ENCODE results near the gene POLR2B. TPM values are rescaled to one million over a fixed set of nuclear protein-coding genes. Genes with fewer than 3 reads are reported as not detected.
A peak's percentile ranks its signal among the peaks of the same experiment; 100 is the strongest.
"Not testable (repeated sequence)": the region's sequence is repeated elsewhere in the genome, so short reads cannot be mapped to it uniquely, and the experiment has no call there.

Gene POLR2B
- total RNA-seq, 1 experiment from 2014 or later, result 114 TPM

DNA sequence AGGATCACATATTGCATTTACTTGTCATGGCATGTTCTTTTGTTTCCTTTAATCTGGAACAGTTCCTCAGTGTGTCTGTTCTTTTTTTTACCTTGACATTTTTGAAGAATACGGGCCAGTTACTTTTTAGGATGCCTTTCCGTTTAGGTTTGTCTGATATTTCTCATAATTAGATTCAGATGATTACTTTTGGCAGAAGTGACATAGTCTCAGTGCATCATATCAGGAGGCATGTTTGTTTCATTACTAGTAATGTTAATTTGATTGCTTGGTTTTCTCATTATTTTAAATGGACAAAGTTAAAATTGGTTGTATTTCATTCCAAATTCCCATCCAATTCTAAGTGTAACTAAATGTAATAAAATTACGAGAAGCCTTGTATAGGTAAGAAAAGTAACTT is 8.3 kb downstream of the POLR2B start:
- DNase-seq (ENCODE audit: low read depth), result no peak

DNA sequence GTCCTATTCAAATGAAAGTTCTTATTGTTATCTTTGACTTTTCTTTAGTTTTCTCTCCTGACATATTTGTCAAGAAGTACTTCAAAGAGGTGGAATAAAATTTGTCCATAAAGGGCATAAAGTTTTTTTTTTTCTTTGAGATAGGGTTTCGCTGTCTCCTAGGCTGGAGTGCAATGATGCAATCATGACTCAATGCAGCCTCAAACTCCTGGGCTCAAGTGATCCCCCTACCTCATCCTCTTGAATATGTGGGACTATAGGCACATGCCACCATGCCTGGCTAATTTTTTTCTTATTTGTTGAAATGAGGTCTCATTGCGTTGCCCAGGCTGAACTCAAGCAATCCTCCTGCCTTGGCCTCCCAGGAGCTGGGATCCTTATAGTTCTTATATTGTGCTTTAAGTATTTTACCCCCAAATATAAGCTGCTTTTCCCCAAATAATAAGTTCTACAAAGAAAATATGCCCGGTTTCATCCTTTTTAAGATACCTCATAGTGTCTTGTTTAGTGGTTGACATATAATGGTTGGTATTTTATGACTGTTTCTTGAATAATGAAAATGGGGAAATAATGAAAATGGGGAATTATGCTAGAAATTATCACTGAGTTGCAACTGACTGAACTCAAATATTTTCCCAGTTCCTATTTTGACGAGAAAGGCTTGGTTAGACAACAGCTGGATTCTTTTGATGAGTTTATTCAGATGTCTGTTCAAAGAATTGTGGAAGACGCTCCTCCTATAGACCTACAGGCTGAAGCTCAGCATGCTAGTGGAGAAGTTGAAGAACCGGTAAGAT is 11.6 kb downstream of the POLR2B start:
- no peak for DNase-seq (ENCODE audit: low read depth)

- no peak for DNase-seq (ENCODE audit: low read depth)
Observed at GRCh38 chr4:56995525-56995924, 16.8 kb downstream of the POLR2B start.

- no peak for DNase-seq (ENCODE audit: low read depth)
Observed at GRCh38 chr4:56999751-57000150, 21.1 kb downstream of the POLR2B start.

DNA sequence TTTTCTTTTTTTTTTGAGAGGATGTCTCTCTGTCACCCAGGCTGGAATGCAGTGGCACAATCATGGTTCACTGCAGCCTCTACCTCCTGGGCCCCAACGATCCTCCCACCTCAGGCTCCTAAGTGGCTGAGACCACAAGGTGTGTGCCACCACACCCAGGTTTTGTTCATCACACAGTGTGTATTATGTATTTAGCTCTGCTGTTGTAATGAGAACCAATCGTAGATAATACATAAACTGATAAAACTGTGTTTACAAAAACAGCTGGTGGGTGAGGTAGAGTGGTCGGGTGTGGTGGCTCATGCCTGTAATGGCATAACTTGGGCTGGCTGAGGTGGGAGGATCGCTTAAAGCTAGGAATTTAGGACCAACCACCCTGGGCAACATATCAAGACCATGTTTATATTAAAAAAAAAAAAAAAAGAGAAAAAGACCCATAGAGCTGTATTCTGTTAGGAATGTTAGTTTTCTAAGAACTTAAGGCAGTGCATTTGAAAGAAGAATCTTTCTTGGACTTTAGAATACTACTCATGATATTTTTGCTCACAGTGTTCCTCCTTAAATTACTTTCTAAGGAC is 34.9 kb downstream of the POLR2B start:
- no peak for DNase-seq (ENCODE audit: low read depth)

DNA sequence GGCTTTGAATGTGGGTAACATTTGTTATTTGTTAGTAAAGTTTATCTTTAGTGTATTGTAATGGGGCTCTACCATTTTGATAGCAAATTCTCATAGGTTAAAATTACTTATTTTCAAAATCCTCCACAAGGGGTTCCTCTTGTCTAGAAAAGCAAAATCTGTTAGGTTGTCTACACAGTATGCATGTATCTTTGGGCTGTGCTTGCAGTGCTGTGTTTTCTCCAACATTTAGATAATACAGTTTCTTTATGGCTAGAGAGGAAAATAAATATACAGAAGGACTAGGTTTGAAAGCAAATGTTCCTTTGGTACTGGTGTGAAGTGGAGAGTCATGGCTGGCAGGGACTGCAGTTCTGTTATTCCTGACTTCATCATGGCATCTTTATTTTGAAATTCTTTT is 40.3 kb downstream of the POLR2B start:
- DNase-seq (ENCODE audit: low read depth), result peak; percentile 11

DNA sequence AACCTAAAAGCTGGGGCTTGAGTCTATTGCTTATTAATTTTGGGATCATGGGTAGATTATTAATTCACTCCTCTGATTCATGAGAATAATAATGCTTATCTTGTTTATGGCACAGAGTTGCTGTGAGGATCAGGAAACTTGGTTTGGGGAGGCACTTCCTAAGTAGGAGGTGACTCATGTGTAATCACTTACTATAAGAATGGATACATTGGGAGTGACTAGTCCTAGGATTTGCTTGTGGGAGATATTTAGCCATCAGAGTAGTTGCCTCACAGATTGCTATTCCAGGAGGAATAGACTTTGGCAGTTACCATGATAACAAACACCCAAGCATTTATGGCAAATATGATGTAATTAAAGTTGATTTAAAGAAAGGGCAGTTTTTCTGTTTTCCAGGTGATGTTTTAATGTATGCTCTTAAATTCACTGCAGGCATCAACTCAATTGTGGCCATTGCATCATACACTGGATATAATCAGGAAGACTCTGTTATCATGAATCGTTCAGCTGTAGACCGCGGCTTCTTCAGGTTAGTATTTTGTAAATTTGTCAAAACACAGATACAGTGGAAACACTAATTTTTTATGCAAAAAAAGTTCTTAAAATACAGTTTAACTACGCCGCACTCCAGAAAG is 41.9 kb downstream of the POLR2B start:
- peak; percentile 67 for DNase-seq (ENCODE audit: low read depth)

DNA sequence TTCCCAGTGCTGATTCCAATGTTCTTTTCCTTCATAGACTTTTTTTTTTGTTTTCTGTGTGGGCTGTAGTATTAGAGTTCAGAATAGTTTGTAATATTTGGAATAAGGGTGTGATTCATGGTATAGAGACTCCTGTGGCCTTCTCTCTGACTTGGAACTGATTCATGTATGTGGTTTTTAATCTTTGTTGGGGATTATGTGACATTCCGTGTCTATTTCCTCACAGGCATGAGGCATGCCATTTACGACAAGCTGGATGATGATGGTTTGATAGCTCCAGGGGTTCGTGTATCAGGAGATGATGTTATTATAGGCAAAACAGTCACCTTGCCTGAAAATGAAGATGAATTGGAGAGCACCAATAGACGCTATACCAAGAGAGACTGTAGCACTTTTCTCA is 44.4 kb downstream of the POLR2B start:
- DNase-seq (ENCODE audit: low read depth), result peak; percentile 92

DNA sequence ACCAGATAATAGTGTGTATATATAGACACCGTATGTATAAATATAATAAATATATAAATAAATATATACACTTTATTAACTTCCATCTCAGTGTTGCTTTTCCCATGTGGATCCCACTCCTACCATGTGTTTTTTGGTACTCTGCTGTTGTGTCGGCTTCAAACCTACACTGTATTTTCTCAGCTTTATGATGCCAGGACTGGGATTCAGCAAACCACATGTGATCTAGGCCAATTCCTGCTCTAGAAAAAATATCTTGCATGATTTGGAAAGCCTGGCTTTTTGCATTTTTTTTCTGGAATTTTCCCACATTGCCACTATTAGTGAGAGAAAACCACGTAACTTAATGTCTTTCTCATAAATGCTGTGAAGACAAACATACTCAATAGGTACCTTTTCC is 55.8 kb downstream of the POLR2B start:
- DNase-seq (ENCODE audit: low read depth), result no peak

- DNase-seq (ENCODE audit: low read depth), result no peak
Observed at GRCh38 chr4:57037982-57038604, 59.4 kb downstream of the POLR2B start.

- DNase-seq (ENCODE audit: low read depth), result peak; percentile 53
Observed at GRCh38 chr4:57039345-57039744, 60.6 kb downstream of the POLR2B start.

GRCh38 chr4:57040510-57040909 is 61.8 kb downstream of the POLR2B start:
- no peak for DNase-seq (ENCODE audit: low read depth)

DNA sequence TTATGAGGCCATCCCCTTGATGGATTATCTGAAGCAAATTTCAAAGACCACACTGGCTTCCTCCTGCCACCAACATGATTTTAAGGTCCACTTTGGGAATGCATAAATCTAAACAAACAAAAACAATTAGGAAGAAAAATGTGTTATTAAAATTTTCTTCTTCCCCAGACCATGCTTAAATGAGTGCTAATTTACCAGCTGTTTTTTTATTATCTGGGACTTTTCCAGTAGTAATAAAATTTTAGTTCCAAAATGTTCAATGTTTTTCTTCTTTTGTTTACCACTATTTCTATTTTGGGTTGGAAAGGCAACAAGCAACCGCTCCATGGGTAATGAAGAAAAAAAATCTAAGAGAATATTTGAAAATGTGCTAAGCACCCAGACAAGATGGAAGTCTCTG is 62.3 kb downstream of the POLR2B start:
- DNase-seq (ENCODE audit: low read depth), result no peak

DNA sequence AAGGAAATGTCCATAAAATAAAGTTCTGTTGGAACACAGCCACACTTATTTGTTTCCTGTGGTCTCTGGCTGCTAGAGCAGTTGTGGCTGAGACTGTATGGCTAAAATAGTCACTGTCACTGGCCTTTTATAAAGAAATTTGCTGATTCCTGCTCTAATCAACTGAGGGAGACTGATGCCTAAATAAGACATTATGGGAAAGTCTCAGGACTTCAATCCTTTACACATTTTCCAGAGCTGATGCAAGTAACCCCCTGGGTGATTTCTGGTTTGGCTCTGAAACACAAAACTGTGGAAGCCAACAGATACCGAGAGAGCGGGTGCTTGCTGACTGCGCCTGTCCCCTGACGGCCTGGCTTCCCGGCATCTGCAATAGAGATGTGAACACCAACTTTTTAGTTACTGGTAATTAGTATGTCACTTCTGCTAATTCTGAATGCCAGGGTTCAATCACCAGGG is 64.0 kb downstream of the POLR2B start:
- DNase-seq (ENCODE audit: low read depth), result peak; percentile 52

- peak; percentile 88 for DNase-seq (ENCODE audit: low read depth)
Observed at GRCh38 chr4:57043347-57044251, 64.9 kb downstream of the POLR2B start.

GRCh38 chr4:57044279-57044678 is 65.6 kb downstream of the POLR2B start:
- DNase-seq (ENCODE audit: low read depth), result peak; percentile 93

DNA sequence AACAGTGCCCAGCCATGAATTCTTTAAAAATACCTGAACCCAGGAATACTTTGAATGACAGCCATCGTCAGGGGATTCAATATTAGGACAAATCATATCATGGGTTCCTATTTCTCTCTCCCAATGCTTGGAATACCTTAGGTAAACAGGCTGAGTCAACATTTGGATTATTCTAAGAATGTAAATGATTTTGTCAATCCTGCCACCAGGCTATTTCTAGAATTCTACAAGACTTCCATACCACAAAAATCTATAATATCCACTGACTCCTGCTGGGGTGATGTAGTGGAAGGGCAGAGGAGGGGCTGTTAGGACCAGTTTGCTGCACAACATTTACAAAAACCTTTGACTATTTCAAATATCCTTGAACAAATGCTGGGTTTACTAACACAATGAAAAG is 66.3 kb downstream of the POLR2B start:
- DNase-seq (ENCODE audit: low read depth), result peak; percentile 61

GRCh38 chr4:57047046-57047445 is 68.3 kb downstream of the POLR2B start:
- DNase-seq (ENCODE audit: low read depth), result not testable (repeated sequence)

- DNase-seq (ENCODE audit: low read depth), result no peak
Observed at GRCh38 chr4:57048590-57049304, 70.1 kb downstream of the POLR2B start.

DNA sequence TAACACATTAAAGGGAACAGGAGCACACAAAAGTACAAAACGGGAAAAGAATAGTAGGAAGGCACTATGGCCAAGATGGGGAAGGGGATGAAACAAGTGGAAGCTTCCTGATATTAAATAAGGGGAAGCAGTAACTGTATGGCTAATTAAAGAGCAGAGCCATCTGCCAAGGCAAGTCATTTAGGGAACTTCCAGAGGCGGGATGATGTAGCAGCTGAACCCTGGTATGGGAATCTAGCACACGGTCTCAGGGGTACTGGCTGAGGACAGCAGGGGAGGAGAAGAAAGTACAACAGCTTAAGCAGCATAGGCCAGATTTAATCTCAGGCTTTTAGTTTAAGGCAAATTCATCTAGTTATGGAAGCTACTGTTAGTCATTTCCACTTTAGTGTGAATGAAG is 72.4 kb downstream of the POLR2B start:
- DNase-seq (ENCODE audit: low read depth), result no peak

DNA sequence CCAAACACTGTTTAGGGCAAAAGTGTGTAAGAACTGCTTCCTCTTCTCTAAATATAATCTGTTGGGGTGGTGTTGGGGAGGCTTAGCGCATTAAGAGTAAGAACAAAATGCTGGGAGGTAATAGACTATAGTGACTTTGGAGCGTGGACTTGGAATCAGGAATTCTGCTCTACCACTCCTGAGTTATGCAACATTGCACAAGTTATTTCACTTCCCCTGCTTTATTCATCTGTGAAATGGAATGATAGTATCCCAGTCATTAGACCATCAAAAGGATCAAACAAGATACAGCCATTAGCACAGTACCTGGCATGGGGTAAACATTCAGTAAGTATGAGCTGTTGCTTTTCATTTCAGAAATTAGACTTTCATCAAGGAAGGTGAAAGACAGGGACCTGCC is 72.8 kb downstream of the POLR2B start:
- DNase-seq (ENCODE audit: low read depth), result no peak

Data from RPMI7951 (cell line).